Right cardiac atrium (tissue), 5 donors: ENCODE measurements around the gene SLC38A8. TPM values are rescaled to one million over a fixed set of nuclear protein-coding genes. Genes with fewer than 3 reads are reported as not detected.

ENCODE experiments used
- ATAC-seq, 2 donors: fragments of 200-7000 bp; cut with Tn5 transposase; one replicate each; pipeline versions ENCODE4 v1.8.0 to v1.9.1; 2020; ENCODE audit warnings: moderate library complexity in 2 of 2, mild to moderate bottlenecking in 1 of 2
- DNase-seq, 3 donors: peaks; one replicate each; pipeline ENCODE4 v3.0.0-alpha.2; 2020
- H3K27ac ChIP-seq: one replicate; pipeline ENCODE4 v1.5.1; 2013; ENCODE audit warnings: mild to moderate bottlenecking, low read length, control low read depth, moderate library complexity
- H3K27me3 ChIP-seq: one replicate; pipeline ENCODE4 v1.6.1; 2013; ENCODE audit not compliant: control insufficient read depth, insufficient read depth
- H3K4me1 ChIP-seq: one replicate; pipeline ENCODE4 v1.6.1; 2013; ENCODE audit warnings: low read length; ENCODE audit not compliant: control insufficient read depth, insufficient read depth
- H3K4me3 ChIP-seq: one replicate; pipeline ENCODE4 v1.5.1; 2013; ENCODE audit warnings: low read length, control low read depth
- H3K9me3 ChIP-seq: one replicate; pipeline ENCODE4 v1.6.1; 2013; ENCODE audit warnings: low read length; ENCODE audit not compliant: control insufficient read depth
- WGBS: extraction: QIAGEN DNeasy Blood & Tissue Kit; methylation state at CpG from one replicate; pipeline ENCODE4 v1.1.7; 2013; 5-methylcytosine and 5-hydroxymethylcytosine counted together
- intact Hi-C, 4 donors: fragments of 100-400 bp; cut with DNase I; formaldehyde crosslinking; loops; one replicate each; pipeline versions ENCODE4 v1.11.0 to v1.14.0; 2022 to 2023
- polyA plus RNA-seq: library from polyadenylated mRNA; stranded (reverse); fragments of 200-250 nt; gene quantifications from one replicate; pipeline ENCODE4 v1.2.3, GENCODE V29; 2013
- total RNA-seq, 4 donors: library from RNA; stranded (reverse); fragmentation: NEBNext Ultra II Directional; extraction: Animal tissue kit (Norgen Biotek cat#: 25700); gene quantifications; one replicate each; pipeline ENCODE4 v1.2.1, GENCODE V29; 2021
- donor health status: healthy with polysubstance abuse.
- donor health status: DM: no; HTN: yes; CAD: no.
- donor health status: DM: no; HTN: no; CAD: no.
- donor health status: DM: no; HTN: yes; CAD: no; lungs with severe emphysema.
- donor health status: DM: yes; HTN: yes; CAD: no.

Gene SLC38A8
- total and polyA plus RNA-seq, 5 donors: 0.21 to 0.29 TPM; not detected in 3

DNA sequence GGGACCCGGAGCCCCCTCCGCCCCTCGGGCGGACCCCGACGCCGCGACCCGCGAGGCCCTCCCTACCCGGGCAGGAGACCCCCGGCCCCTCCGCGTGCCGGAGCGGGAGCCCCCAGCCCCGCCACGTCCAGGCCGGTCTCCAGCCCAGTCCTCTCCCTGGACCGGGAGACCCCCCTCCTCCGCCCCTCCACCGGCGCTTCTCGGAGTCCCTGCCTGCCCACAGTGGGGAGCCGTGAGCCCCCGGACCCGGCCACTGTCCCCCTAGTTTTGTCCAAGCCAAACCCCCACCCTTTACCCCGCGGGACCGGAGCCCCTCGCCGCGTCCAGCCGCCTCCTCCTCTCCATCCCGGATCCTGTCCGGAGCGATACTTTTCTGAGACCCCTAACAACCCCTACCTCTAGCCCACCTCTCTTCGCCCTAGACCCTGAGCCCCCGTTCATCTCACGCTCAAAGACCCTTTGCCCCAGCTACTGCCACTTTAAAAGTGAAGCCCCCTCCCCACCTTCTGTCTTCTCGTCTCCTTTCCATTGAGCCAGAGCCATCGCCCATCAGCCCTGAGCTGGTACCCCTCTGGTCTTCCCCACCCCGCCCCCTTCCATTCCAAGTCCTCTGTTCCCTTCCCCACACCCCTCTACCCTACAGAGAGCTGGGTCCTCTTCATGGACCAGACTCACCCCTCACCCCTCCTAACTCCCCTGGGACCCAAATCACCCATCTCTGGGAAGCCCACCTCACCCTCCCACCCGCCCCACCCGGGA is 73.5 kb downstream of the SLC38A8 start:
- ATAC-seq: no peak
- intact Hi-C loops: loop anchor here in 3 of 4 donors (5.0 kb wide), 3 partner anchors 93 to 213 kb away; no protein-coding TSS in a partner anchor
- Histone ChIP-seq H3K27ac (no peak overlapping the region), H3K9me3 (no peaks in the 10 kb centered on the region), H3K27me3 (no peaks in the 10 kb centered on the region), H3K4me3 (peak overlapping the region; percentile 78), H3K4me1 (no peaks in the 10 kb centered on the region)
- WGBS: 12% methylated on average over 45 of the region's 45 CpGs
- DNase-seq: peak in 1 of 3 donors; percentile 11

DNA sequence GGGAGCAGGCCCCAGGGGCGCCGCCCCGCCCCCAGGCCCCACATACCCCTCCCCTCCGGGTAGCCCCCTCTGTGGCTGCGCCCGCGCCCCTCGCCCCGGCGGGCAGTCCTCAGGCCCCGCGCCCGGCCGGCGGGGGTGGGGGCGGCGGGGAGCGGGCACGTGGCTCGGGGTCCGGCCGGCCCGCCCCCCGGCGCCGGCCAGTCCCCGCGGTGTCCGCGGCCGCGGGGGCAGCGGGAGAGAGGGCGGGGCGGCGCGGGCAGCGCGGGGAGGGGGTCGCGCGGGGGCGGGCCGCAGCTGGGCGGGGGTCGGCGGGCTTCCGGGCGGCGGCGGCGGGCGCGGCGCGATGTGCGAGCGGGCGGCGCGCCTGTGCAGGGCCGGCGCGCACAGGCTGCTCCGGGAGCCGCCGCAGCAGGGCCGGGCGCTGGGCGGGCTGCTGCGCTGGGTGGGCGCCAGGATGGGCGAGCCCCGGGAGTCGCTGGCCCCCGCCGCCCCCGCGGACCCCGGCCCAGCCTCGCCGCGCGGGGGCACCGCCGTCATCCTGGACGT is 74.2 kb downstream of the SLC38A8 start:
- no peak for ATAC-seq
- peak in 1 of 3 donors; percentile 55 for DNase-seq
- no peaks in the 10 kb centered on the region for H3K4me1 ChIP-seq
- no peaks in the 10 kb centered on the region for H3K27me3 ChIP-seq
- H3K4me3 ChIP-seq: peak overlapping the region; percentile 78
- intact Hi-C loops: loop anchor here in 3 of 4 donors (5.0 kb wide), 3 partner anchors 94 to 214 kb away; no protein-coding TSS in a partner anchor
- H3K27ac ChIP-seq: no peak overlapping the region
- no peaks in the 10 kb centered on the region for H3K9me3 ChIP-seq
- WGBS: 2% methylated on average over 87 of the region's 87 CpGs

DNA sequence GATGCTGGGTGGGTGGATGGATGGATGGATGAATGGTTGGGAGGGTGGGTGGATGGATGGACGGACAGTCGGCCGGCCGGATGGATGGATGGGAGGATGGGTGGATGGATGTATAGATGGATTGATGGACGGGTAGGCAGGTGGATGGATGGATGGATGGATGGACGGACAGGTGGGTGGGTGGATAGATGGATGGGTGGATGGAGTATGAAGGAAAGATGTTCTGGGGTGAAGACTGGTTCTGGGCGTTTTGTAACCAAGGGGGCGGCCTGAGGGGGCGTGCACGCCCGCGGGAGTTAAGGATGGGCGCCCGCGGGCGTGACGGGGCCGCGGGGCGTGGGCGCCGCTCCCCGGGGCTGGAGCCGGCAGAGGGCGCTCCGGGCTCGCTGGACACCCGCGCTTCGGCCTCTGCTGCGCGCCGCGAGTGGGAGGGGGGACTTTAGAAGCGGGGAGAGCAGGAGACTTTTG is 74.7 kb downstream of the SLC38A8 start, which contains the start of gene NECAB2:
TSS of gene NECAB2 (plus strand) at position 407 of the 468 bp plus-strand sequence. CDS start 405 bp downstream, outside the sequence.
- no peaks in the 10 kb centered on the region for H3K27me3 ChIP-seq
- ATAC-seq: peak; percentile 50 to 67
- peak within 1 kb of the TSS; percentile 78 for H3K4me3 ChIP-seq
- H3K9me3 ChIP-seq: no peaks in the 10 kb centered on the region
- 10% methylated on average over 35 of the region's 35 CpGs for WGBS
- H3K4me1 ChIP-seq: no peaks in the 10 kb centered on the region
- no peak within 1 kb of the TSS for H3K27ac ChIP-seq
- peak; percentile 65 to 88 (median 85) for DNase-seq
- intact Hi-C loops: loop anchor here in 3 of 4 donors (5.0 kb wide), 3 partner anchors 94 to 214 kb away; no protein-coding TSS in a partner anchor

DNA sequence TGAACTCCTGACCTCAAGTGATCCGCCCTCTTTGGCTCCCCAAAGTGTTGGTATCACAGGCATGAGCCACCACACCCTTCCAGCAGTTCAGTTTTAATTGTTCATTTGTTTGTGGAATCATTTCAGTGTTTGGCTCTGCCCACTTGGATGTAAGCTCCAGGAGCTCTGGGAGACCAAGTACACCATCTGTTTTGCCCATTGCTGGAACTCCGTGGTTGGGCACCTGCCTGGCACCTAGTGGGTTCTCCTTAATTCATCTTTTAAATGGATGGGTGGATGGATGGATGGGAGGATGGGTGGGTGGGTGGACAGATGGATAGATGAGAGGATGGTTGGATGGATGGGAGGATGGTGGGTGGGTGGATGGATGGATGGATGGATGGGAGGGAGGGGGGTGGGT is 75.5 kb downstream of the SLC38A8 start:
- Histone ChIP-seq H3K4me3 (no peak overlapping the region), H3K9me3 (no peaks in the 10 kb centered on the region), H3K27me3 (no peaks in the 10 kb centered on the region), H3K27ac (no peak overlapping the region), H3K4me1 (no peaks in the 10 kb centered on the region)
- intact Hi-C loops: loop anchor here in 3 of 4 donors (5.0 kb wide), 3 partner anchors 95 to 215 kb away; no protein-coding TSS in a partner anchor
- DNase-seq (peak in 1 of 3 donors; percentile 33), ATAC-seq (no peak)
- 77% methylated on average over 2 of the region's 2 CpGs for WGBS

DNA sequence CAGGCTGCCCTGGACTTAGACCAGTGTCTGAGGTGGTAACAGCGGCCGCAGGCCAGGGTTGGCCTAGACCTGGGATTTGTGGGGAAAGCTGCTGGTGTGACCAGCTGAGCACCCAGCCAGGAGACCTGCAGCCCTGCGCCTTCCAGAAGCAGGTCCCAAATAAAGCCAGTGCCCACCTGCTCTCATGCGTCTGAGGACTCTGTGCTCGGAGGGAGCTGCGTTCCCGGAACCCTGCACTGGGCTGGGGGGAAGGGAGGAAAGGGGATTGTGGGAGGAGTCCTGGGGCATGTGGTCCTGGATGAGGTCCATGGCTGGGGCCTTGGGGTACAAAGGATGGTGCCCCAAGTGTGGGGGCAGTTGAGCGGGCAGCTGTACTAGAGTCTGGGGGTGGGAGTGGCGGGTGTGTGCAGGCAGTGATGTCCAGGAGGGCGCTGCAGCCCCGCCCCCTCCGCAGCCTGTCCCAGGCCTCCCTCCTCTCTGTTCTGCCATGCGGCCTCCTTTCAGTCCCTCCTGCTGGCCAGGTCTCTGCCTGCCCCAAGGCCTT is 76.4 kb downstream of the SLC38A8 start:
- H3K4me3 ChIP-seq: no peak overlapping the region
- H3K27me3 ChIP-seq: no peaks in the 10 kb centered on the region
- H3K27ac ChIP-seq: no peak overlapping the region
- intact Hi-C loops: loop anchor here in 3 of 4 donors (5.0 kb wide), 3 partner anchors 96 to 216 kb away; no protein-coding TSS in a partner anchor
- 94% methylated on average over 13 of the region's 13 CpGs for WGBS
- DNase-seq (peak in 2 of 3 donors; percentile 29 to 48), ATAC-seq (no peak)
- H3K4me1 ChIP-seq: no peaks in the 10 kb centered on the region
- H3K9me3 ChIP-seq: no peaks in the 10 kb centered on the region

DNA sequence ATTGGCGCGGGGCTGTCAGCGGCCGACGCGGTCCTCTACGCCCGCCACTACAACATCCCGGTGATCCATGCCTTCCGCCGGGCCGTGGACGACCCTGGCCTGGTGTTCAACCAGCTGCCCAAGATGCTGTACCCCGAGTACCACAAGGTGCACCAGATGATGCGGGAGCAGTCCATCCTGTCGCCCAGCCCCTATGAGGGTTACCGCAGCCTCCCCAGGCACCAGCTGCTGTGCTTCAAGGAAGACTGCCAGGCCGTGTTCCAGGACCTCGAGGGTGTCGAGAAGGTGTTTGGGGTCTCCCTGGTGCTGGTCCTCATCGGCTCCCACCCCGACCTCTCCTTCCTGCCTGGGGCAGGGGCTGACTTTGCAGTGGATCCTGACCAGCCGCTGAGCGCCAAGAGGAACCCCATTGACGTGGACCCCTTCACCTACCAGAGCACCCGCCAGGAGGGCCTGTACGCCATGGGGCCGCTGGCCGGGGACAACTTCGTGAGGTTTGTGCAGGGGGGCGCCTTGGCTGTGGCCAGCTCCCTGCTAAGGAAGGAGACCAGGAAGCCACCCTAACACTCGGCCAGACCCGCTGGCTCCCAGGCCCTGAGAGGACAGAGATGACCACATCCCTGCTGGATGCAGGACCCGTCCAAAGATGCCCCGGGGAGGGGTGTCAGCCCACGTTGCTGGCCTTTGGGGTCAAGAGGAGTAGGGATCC is 77.0 kb downstream of the SLC38A8 start:
- no peak overlapping the region for H3K27ac ChIP-seq
- no peaks in the 10 kb centered on the region for H3K4me1 ChIP-seq
- WGBS: 90% methylated on average over 36 of the region's 36 CpGs
- no peaks in the 10 kb centered on the region for H3K27me3 ChIP-seq
- intact Hi-C loops: loop anchor here in 3 of 4 donors (5.0 kb wide), 3 partner anchors 97 to 217 kb away; no protein-coding TSS in a partner anchor
- DNase-seq (peak in 2 of 3 donors; percentile 50 to 57), ATAC-seq (no peak)
- no peaks in the 10 kb centered on the region for H3K9me3 ChIP-seq
- H3K4me3 ChIP-seq: no peak overlapping the region

DNA sequence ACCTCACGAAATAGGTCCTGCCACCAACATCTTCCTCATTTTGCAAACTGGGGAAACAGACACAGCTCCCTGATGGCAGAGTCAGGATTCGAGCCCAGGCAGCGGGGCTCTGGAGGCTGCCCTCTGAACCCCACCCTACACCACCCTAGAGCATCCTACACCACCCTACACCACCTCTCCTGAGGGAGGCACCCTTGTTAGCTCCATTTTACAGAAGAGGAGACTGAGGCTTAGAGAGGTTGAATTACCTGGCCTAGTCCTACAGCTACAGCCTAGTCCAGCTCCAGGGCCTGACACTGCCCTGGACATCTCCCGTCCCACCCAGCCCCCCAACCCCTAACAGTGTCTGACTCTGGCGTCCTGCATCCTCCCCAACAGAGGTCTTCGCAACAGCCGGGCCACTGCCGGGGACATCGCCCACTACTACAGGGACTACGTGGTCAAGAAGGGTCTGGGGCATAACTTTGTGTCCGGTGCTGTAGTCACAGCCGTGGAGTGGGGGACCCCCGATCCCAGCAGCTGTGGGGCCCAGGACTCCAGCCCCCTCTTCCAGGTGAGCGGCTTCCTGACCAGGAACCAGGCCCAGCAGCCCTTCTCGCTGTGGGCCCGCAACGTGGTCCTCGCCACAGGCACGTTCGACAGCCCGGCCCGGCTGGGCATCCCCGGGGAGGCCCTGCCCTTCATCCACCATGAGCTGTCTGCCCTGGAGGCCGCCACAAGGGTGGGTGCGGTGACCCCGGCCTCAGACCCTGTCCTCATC is 77.7 kb downstream of the SLC38A8 start:
- peak in 2 of 3 donors; percentile 21 to 51 for DNase-seq
- 90% methylated on average over 26 of the region's 26 CpGs for WGBS
- no peaks in the 10 kb centered on the region for H3K27me3 ChIP-seq
- H3K4me1 ChIP-seq: no peaks in the 10 kb centered on the region
- intact Hi-C loops: loop anchor here in 3 of 4 donors (5.0 kb wide), 3 partner anchors 97 to 217 kb away; no protein-coding TSS in a partner anchor
- H3K4me3 ChIP-seq: no peak overlapping the region
- no peak overlapping the region for H3K27ac ChIP-seq
- H3K9me3 ChIP-seq: no peaks in the 10 kb centered on the region
- ATAC-seq: no peak

DNA sequence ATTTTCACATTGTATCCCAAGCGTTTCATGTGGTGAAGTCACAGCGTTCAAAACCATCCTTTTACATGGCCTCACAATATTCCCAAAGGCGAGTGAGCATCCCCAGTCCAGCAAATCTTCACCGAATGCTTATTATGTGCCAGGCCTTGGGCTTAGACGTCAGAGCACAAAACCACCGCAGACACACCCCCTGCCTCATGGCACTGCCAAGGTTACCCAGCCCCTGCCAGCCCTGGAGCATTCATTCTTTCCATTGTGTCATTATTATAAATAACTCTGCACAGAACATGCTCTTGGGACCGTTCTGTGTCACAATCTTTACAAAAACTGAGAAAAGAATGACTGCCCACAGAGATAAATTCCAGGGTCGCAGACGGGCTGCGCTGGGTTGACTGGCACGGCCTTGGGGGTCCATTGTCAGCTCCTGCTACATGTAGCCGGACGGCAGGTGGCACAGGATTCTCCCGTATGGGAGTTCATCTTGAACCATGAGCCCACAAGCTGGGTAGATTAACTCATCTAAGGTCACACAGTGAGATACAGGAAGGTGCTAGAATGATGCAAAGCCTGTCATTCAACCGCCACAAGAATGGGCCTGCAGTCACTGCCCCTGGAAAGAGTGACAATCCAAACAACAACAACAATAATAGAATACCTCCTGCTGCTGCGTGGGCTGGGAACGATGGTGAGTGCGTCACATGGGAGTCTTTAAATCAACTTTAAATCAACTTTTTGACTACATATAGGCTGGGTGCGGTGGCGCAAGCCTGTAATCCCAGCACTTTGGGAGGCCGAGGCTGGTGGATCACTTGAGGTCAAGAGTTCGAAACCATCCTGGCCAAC is 79.1 kb downstream of the SLC38A8 start:
- no peak overlapping the region for H3K27ac ChIP-seq
- DNase-seq (peak in 2 of 3 donors; percentile 25 to 37), ATAC-seq (no peak)
- WGBS: 81% methylated on average over 22 of the region's 22 CpGs
- intact Hi-C loops: no loop called here
- H3K27me3 ChIP-seq: no peaks in the 10 kb centered on the region
- H3K4me3 ChIP-seq: no peak overlapping the region
- H3K4me1 ChIP-seq: no peaks in the 10 kb centered on the region
- H3K9me3 ChIP-seq: no peaks in the 10 kb centered on the region

DNA sequence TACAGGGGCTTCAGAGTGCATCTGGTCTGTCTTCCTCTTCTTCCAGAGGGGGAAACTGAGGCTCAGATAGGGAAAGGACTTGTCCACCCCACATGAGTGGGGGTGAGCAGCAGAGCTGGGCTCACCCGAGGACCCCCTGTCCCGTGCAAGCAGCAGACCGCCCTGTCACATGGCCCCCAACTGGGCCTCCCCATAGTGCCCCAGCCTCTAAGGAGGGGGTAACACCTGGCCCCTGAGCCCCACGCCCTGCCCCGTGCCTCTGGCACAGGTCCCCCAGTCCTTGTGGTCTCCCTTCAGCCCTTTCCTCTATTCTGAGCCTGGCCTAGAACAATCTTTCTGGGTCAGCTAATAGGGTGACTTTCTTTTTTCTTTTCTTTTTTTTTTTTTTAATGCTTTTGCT is 81.0 kb downstream of the SLC38A8 start:
- DNase-seq (peak in 2 of 3 donors; percentile 26 to 39), ATAC-seq (no peak)
- Histone ChIP-seq H3K9me3 (no peaks in the 10 kb centered on the region), H3K4me1 (no peaks in the 10 kb centered on the region), H3K27ac (no peak overlapping the region), H3K27me3 (no peaks in the 10 kb centered on the region), H3K4me3 (no peak overlapping the region)
- intact Hi-C loops: no loop called here
- WGBS: 89% methylated on average over 5 of the region's 5 CpGs
